Natural killer cell treated with Interleukin-12 subunit alpha and Interleukin-12 subunit beta and Interleukin-15 and Interleukin-18, amount 100 ng/mL, for 72 hours (primary cell): Measurements from ENCODE around the gene TMEM14B. TPM values are rescaled to one million over a fixed set of nuclear protein-coding genes. Genes with fewer than 3 reads are reported as not detected.

Experiments
- total RNA-seq, 2 donors: library from RNA; stranded (reverse); gene quantifications; one replicate each; pipeline ENCODE4 v1.2.3, GENCODE V29; 2022

The TMEM14B gene
- total RNA-seq, 2 donors from 2014 or later: 43.9 to 63.4 TPM

Other genes starting within 250 kb of the TMEM14B start
- gene GCNT2, start 226.5 kb upstream of the TMEM14B start, total RNA-seq: 1 to 10 TPM; 2.4 to 6.9 TPM
- 1 to 10 TPM; 2.4 to 4.0 TPM for gene C6orf52, start 53.2 kb upstream of the TMEM14B start, total RNA-seq
- gene PAK1IP1, start 52.8 kb upstream of the TMEM14B start, total RNA-seq: 10 to 100 TPM; 24.8 to 27.7 TPM
- 10 to 100 TPM; 12.0 to 27.4 TPM for gene TMEM14C, start 24.7 kb upstream of the TMEM14B start, total RNA-seq
- gene MAK, start 90.7 kb downstream of the TMEM14B start, total RNA-seq: under 1 TPM; 0.07 to 0.50 TPM
- gene GCM2, start 134.2 kb downstream of the TMEM14B start, total RNA-seq: not detected
- 1 to 10 TPM in 1 of 2 donors, not detected in 1; 1.6 TPM for gene SYCP2L, start 139.2 kb downstream of the TMEM14B start, total RNA-seq